PFSK-1 (cell line): ENCODE results near the gene RAET1E.

Source experiments
- SIN3A ChIP-seq: IDR thresholded peaks from 2 replicates; pipeline ENCODE4 v1.6.1; 2012; ENCODE audit warnings: mild to moderate bottlenecking, low read length, moderate library complexity, borderline replicate concordance; ENCODE audit not compliant: insufficient read depth
- TAF1 ChIP-seq: IDR thresholded peaks from 2 replicates; pipeline ENCODE4 v1.6.1; 2012; ENCODE audit warnings: low read length, control low read depth, borderline replicate concordance; ENCODE audit not compliant: insufficient read depth
- TF ChIP-seq, protein P1 (sequence below), 2 experiments: IDR thresholded peaks; 2 replicates each; pipeline versions ENCODE4 v1.6.1 to v1.8.0; 2011 to 2012; ENCODE audit warnings: low read depth in 2 of 2, low read length in 2 of 2, control low read depth in 1 of 2, inconsistent platforms in 1 of 2, mild to moderate bottlenecking in 1 of 2, moderate library complexity in 1 of 2; ENCODE audit not compliant: insufficient read depth in 1 of 2

DNA sequence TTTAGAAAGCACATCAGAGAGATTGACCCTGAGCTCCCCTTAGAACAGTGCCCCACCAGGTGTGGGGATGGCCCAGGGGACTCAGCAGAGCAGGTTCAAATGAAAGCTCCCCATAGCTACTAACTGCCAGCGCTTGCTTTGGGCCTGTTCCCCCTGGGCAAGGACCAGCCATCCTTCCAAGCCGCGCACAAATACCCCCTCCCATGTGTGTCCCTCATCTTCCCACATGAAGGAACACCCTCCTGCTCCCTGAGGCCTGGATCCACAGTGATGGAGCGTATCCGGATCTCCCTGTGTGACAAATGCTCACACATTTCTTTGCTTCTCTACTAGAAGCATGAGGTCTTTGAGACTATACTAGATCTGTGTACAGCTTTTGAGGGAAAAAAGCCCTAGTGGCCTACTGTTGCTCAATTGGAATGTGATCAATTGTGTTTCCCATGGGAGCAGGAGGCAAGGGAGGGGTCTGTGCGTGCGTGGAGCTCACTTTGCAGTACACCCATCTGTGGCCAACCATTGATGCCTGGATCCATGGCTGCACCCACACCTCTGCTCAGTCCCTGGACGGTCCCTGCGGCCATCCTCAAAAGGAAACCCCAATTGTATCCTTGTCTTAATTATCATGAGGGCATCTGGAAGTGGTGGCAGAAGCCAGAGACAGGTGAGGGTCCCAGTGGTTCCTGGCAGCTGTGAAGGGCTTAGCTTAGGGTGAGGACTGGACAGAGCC lies 26.5 kb upstream of the RAET1E start:
- TF ChIP-seq TAF1 (no peak), SIN3A (no peak)
- TF ChIP-seq, protein P1, sequence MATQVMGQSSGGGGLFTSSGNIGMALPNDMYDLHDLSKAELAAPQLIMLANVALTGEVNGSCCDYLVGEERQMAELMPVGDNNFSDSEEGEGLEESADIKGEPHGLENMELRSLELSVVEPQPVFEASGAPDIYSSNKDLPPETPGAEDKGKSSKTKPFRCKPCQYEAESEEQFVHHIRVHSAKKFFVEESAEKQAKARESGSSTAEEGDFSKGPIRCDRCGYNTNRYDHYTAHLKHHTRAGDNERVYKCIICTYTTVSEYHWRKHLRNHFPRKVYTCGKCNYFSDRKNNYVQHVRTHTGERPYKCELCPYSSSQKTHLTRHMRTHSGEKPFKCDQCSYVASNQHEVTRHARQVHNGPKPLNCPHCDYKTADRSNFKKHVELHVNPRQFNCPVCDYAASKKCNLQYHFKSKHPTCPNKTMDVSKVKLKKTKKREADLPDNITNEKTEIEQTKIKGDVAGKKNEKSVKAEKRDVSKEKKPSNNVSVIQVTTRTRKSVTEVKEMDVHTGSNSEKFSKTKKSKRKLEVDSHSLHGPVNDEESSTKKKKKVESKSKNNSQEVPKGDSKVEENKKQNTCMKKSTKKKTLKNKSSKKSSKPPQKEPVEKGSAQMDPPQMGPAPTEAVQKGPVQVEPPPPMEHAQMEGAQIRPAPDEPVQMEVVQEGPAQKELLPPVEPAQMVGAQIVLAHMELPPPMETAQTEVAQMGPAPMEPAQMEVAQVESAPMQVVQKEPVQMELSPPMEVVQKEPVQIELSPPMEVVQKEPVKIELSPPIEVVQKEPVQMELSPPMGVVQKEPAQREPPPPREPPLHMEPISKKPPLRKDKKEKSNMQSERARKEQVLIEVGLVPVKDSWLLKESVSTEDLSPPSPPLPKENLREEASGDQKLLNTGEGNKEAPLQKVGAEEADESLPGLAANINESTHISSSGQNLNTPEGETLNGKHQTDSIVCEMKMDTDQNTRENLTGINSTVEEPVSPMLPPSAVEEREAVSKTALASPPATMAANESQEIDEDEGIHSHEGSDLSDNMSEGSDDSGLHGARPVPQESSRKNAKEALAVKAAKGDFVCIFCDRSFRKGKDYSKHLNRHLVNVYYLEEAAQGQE (IDR thresholded peaks at IDR 0.05; ENCODE audit: insufficient read depth in 1 of 2, low read depth in 2 of 2, low read length in 2 of 2): no peak
